Measurements from ENCODE around the gene PPP1R9B. TPM values are rescaled to one million over a fixed set of nuclear protein-coding genes. Genes with fewer than 3 reads are reported as not detected.

The PPP1R9B gene
- total RNA-seq, 1 experiment from 2014 or later = 15.0 TPM

DNA sequence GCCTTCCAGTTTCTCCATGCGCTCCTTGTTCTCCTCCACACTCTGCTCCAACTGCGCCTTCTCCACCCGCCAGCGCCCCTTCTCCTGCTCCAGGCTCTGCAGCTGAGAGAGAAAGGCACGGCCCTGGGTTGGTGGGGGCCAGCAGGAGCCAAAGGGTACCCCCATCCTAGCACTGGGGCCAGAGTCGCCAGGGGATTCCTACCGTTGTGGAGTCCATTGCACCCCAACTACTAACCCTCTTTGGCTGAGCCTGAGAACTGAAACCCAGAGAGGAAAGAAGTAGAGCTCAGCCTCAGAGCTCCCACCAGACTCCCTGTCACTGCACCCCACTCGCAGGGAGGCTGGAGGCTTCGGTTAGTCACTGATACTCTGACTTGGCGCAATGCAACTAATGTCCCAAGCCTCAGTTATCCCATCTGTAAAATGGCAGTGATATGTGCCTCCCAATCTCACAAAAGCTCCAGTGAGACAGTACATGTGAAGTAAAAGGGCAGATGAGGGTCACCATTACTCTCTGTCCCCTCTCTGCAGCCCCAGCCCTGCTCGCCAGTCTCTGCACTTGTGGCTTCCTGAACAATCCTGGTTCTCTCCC lies 14.3 kb downstream of the PPP1R9B start:
- Histone ChIP-seq H3K36me3 (replicated peaks; ENCODE audit: control insufficient read depth, insufficient read depth, low read length) (peaks cover 3% of the 10 kb centered on the region), H3K4me3 (ENCODE audit: insufficient read depth, low read depth, low read length) (no peak overlapping the region), H3K27me3 (ENCODE audit: control insufficient read depth, insufficient read depth, low read length) (no peaks in the 10 kb centered on the region)
- DNase-seq = no peak

DNA sequence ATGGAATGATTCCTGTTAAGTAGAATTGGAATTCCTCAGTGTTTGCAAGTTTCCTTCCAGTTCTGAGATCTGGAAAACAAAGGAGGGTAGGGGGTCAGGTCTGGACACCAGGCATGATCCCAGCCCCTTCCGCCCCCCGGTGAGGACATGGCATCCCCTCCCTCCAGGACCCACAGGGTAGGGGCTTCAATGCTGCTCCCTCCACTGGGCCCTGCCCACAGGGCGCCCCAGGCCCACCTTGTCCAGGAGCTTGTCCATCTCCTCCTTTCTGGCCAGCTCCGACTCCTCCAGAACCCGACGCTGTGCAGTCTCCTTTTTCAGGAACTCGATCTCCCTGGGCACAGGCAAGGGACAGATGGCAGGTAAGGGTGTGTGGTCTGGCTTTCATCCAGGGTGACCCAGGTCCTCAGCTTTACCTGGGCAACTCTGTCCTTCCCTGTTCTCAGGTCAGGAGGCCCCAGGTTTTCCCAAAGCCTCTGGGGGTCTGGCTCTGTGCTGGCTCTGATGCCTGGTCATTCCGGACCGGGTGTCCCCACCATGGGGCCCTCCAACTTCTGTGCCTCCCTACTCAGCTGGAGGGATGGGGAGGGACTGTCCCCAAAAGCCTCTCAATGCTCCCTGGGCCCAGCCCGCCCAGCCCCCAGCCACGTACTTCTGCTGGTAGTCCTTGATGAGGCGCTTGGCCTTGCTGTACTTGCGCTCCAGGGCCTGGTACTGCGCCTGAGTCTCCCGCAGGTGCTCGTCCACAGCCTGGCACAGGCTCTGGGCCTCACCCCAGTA lies 15.0 kb downstream of the PPP1R9B start:
- Histone ChIP-seq H3K36me3 (replicated peaks; ENCODE audit: control insufficient read depth, insufficient read depth, low read length) (peaks cover 3% of the 10 kb centered on the region), H3K27me3 (ENCODE audit: control insufficient read depth, insufficient read depth, low read length) (no peaks in the 10 kb centered on the region; the same call in 1 of the 2 replicates), H3K4me3 (ENCODE audit: insufficient read depth, low read depth, low read length) (no peak overlapping the region)
- no peak for DNase-seq

GRCh38 chr17:50134206-50135110 lies 16.0 kb downstream of the PPP1R9B start:
- peak; percentile 82 for DNase-seq
- H3K4me3 ChIP-seq (ENCODE audit: insufficient read depth, low read depth, low read length) = no peak overlapping the region

GRCh38 chr17:50133769-50134099 lies 16.7 kb downstream of the PPP1R9B start:
- peaks cover 2% of the 10 kb centered on the region; the same call in 1 of the 2 replicates for H3K27me3 ChIP-seq (ENCODE audit: control insufficient read depth, insufficient read depth, low read length)
- peak; percentile 91 for DNase-seq
- no peak overlapping the region for H3K4me3 ChIP-seq (ENCODE audit: insufficient read depth, low read depth, low read length)
- H3K36me3 ChIP-seq (replicated peaks; ENCODE audit: control insufficient read depth, insufficient read depth, low read length) = no peaks in the 10 kb centered on the region; the same call in 1 of the 2 replicates

More at GRCh38 chr17:50134206-50135110, 16.0 kb downstream of the PPP1R9B start:
- H3K36me3 ChIP-seq (replicated peaks; ENCODE audit: control insufficient read depth, insufficient read depth, low read length) = peaks cover 3% of the 10 kb centered on the region
- H3K27me3 ChIP-seq (ENCODE audit: control insufficient read depth, insufficient read depth, low read length) = peaks cover 2% of the 10 kb centered on the region; the same call in 1 of the 2 replicates

DNA sequence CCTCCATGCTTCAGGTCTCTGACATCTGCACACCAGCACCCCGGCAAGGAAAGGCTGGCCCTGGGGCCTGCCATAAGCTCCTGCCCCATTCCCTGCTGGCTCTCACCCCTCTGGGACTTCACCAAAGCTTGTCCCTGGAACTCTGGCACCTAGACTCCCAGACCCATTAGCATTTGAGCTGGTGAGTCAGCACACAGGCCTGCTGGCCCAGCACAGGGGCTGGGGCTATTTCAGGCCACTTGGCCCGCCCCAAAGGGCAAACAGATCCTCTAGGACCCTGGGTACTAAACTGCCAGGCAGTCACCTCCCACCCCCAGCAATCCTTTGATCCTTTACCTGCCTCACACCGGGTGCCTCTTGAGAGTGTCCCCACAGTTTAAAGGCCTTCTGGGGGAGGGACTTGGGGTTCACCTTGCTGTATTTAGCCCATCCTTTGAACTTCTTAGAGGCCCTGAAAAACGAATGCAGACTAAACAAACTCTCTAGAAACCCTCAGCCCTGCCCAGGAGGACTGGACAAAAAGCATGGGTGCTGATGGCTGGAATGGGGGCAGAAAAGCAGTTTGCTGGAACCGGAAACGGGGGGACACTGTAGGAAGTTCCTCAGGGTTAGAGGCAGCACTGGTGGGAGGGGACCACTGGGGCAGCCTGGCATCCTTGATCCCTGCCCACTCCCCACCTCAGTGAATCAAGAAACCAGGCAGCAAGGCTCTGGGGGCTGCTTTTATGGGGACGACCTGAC lies 17.3 kb downstream of the PPP1R9B start:
- H3K4me3 ChIP-seq (ENCODE audit: insufficient read depth, low read depth, low read length) = no peak overlapping the region
- H3K36me3 ChIP-seq (replicated peaks; ENCODE audit: control insufficient read depth, insufficient read depth, low read length) = no peaks in the 10 kb centered on the region; the same call in 1 of the 2 replicates
- peak; percentile 83 for DNase-seq
- peaks cover 2% of the 10 kb centered on the region; the same call in 1 of the 2 replicates for H3K27me3 ChIP-seq (ENCODE audit: control insufficient read depth, insufficient read depth, low read length)

GRCh38 chr17:50132104-50132794 lies 18.2 kb downstream of the PPP1R9B start:
- H3K36me3 ChIP-seq (replicated peaks; ENCODE audit: control insufficient read depth, insufficient read depth, low read length) = no peaks in the 10 kb centered on the region
- DNase-seq = peak; percentile 45
- H3K4me3 ChIP-seq (ENCODE audit: insufficient read depth, low read depth, low read length) = no peak overlapping the region
- H3K27me3 ChIP-seq (ENCODE audit: control insufficient read depth, insufficient read depth, low read length) = peaks cover 2% of the 10 kb centered on the region; the same call in 1 of the 2 replicates

GRCh38 chr17:50130559-50131305 lies 19.7 kb downstream of the PPP1R9B start:
- H3K4me3 ChIP-seq (ENCODE audit: insufficient read depth, low read depth, low read length) = peak overlapping the region; percentile 71
- DNase-seq = peak; percentile 86
- H3K36me3 ChIP-seq (replicated peaks; ENCODE audit: control insufficient read depth, insufficient read depth, low read length) = no peaks in the 10 kb centered on the region
- peaks cover 2% of the 10 kb centered on the region; the same call in 1 of the 2 replicates for H3K27me3 ChIP-seq (ENCODE audit: control insufficient read depth, insufficient read depth, low read length)

DNA sequence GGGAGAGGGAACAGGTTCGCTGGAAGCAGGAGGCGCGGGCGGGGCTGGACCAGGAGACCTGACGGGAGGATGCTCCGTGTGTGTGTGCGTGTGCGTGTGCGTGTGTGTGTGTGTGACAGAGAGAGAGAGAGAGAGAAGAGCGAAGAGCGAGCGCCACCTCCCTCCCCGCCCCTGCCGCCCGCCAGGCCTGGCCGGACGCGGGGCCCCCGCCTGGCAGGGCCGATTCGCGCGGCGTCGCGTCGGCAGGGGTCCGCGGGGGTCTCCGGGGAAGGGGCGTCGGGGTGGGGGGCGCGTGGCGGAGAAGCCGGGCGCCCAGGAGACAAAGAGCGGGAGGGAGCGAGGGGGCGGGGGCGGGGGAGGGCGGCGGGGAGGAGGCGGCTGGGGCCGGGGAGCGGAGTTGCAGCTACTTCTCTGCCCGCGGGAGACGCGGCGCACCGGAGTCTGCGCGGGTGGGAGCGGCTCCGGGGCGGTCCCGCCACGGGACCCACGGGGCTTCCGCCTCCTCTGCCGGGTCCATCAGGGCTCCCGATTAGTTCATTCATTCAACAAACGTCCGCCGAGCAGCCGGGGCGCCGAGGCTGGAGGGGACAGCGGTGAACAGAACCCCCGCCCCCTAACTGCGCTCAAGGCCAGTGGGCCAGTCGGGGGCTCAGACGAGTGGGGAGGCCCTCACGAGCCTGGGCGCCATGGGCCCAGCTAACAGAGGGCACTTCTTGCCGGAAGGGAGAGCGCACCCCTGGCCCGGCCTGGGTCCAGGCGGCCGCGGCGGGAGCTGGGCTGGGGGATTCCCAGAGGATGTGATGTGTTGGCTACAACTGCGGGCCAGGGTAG lies 20.5 kb downstream of the PPP1R9B start, which contains the start of gene SAMD14:
TSS of gene SAMD14 (minus strand) at position 433 of the 831 bp plus-strand sequence. CDS start 5,201 bp downstream, outside the sequence.
- no peaks in the 10 kb centered on the region for H3K36me3 ChIP-seq (replicated peaks; ENCODE audit: control insufficient read depth, insufficient read depth, low read length)
- peak; percentile 92 for DNase-seq
- peaks cover 2% of the 10 kb centered on the region; the same call in 1 of the 2 replicates for H3K27me3 ChIP-seq (ENCODE audit: control insufficient read depth, insufficient read depth, low read length)
- H3K4me3 ChIP-seq (ENCODE audit: insufficient read depth, low read depth, low read length) = peak within 1 kb of the TSS; percentile 71

DNA sequence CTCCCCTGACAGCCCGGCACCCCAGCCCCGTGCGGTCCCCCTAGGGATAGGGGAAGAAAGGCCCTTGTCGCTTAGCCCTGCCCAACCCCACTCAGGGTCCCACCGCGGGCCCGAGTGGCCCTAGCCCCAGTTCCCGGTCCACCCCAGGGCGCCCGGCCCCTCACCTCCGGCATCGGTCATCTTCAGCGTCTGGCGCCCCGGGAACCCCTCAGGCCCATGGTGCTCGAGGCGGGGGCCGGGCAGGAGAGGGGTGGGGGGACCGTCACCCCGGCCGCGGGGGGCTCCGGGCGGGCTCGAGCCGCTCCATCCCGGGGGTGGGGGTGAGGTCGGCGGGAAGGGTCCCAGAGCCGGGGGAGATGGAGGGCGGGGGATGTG lies 21.1 kb downstream of the PPP1R9B start:
- peaks cover 2% of the 10 kb centered on the region; the same call in 1 of the 2 replicates for H3K27me3 ChIP-seq (ENCODE audit: control insufficient read depth, insufficient read depth, low read length)
- no peaks in the 10 kb centered on the region for H3K36me3 ChIP-seq (replicated peaks; ENCODE audit: control insufficient read depth, insufficient read depth, low read length)
- peak; percentile 93 for DNase-seq
- H3K4me3 ChIP-seq (ENCODE audit: insufficient read depth, low read depth, low read length) = peak overlapping the region; percentile 71

GRCh38 chr17:50128441-50129352 lies 21.8 kb downstream of the PPP1R9B start:
- Histone ChIP-seq H3K36me3 (replicated peaks; ENCODE audit: control insufficient read depth, insufficient read depth, low read length) (no peaks in the 10 kb centered on the region), H3K27me3 (ENCODE audit: control insufficient read depth, insufficient read depth, low read length) (peaks cover 2% of the 10 kb centered on the region; the same call in 1 of the 2 replicates), H3K4me3 (ENCODE audit: insufficient read depth, low read depth, low read length) (peak overlapping the region; percentile 71)
- peak; percentile 83 for DNase-seq

DNA sequence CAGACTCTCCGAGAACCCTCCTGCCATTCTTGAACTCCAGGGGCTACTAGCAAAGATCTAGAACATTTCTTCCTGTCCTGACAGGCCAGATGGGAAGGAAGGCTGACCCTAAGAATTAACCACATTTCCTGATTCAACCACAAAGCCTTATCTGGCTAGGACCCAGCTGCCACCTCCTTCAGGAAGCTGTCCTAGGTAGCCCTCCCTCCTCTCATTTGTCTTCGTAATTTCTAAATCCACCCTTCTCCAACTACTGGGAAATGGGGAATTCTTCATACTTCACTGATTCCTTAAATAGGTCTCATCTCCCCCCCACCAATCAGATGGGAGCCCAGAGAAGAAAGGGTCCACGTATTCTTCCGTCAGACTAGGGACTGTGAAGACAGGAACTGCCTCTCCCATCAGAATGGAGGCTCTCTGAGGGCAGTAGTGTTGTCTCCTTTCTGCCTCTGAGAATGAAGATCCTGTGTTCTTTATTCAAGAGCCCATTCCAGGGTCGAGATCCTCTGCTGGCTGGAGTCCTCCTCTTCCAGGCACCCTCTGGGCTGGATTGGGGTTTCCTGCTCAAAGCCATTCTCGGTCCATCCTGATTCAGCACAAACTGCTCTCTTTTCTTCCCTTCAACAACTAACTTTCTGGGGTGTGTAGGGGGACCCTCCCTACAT lies 22.6 kb downstream of the PPP1R9B start:
- Histone ChIP-seq H3K27me3 (ENCODE audit: control insufficient read depth, insufficient read depth, low read length) (peaks cover 2% of the 10 kb centered on the region; the same call in 1 of the 2 replicates), H3K36me3 (replicated peaks; ENCODE audit: control insufficient read depth, insufficient read depth, low read length) (no peaks in the 10 kb centered on the region), H3K4me3 (ENCODE audit: insufficient read depth, low read depth, low read length) (no peak overlapping the region; the same call in 1 of the 2 replicates)
- DNase-seq = peak; percentile 52

Data from H7 (cell line).